BJ (cell line): ENCODE results near the gene MCM7. TPM values are rescaled to one million over a fixed set of nuclear protein-coding genes. Genes with fewer than 3 reads are reported as not detected.

ENCODE experiments used
- CTCF ChIA-PET: fragments of 350-600 bp; formaldehyde crosslinking; extraction: SDS; loops from one replicate; lab custom pipeline; 2021; ENCODE audit warnings: antibody characterized with exemption, inconsistent platforms; lab: Yijun Ruan, JAX
- POLR2A ChIA-PET: fragments of 300-600 bp; sonication (Branson Sonifier 250); formaldehyde crosslinking; extraction: SDS; loops from one replicate; lab custom pipeline; 2021; ENCODE audit warnings: antibody characterized with exemption; lab: Charles Lee
- DNase-seq: peaks from one replicate; pipeline ENCODE4 v3.0.0-alpha.2; 2011; ENCODE audit warnings: low read depth
- H3K27me3 ChIP-seq: 2 replicates; pipeline ENCODE4 v1.6.0; 2011; ENCODE audit warnings: low read length; ENCODE audit not compliant: control insufficient read depth, insufficient read depth
- H3K36me3 ChIP-seq: 2 replicates; pipeline ENCODE4 v1.5.1; 2011; ENCODE audit warnings: low read length; ENCODE audit not compliant: control insufficient read depth, insufficient read depth
- H3K4me3 ChIP-seq: 2 replicates; pipeline ENCODE4 v1.5.1; 2011; ENCODE audit warnings: low read depth, mild to moderate bottlenecking, control low read depth, low read length
- CTCF ChIP-seq: IDR thresholded peaks from 2 replicates; pipeline ENCODE4 v1.5.1; 2011; ENCODE audit warnings: low read depth, mild to moderate bottlenecking, control low read depth, inconsistent platforms, low read length, moderate library complexity; ENCODE audit not compliant: insufficient read depth
- polyA plus RNA-seq: library from polyadenylated mRNA; depleted of rRNA; stranded (reverse); fragments of >200 nt; gene quantifications from 2 replicates; pipeline ENCODE4 v1.2.3, GENCODE V29; 2011

Gene MCM7
- polyA plus RNA-seq, 1 experiment = 89.0 TPM

GRCh38 chr7:100115026-100115425, 13.8 kb upstream of the MCM7 start:
- CTCF ChIA-PET = interaction anchor here (0.6 kb wide), 1 partner anchor 9 kb away, joined by 4 read pairs; no protein-coding TSS in a partner anchor
- no peak overlapping the region for H3K4me3 ChIP-seq
- H3K27me3 ChIP-seq = no peaks in the 10 kb centered on the region
- peaks cover 22% of the 10 kb centered on the region for H3K36me3 ChIP-seq
- DNase-seq = no peak
- no peak for TF ChIP-seq CTCF
- POLR2A ChIA-PET = no interaction called here

DNA sequence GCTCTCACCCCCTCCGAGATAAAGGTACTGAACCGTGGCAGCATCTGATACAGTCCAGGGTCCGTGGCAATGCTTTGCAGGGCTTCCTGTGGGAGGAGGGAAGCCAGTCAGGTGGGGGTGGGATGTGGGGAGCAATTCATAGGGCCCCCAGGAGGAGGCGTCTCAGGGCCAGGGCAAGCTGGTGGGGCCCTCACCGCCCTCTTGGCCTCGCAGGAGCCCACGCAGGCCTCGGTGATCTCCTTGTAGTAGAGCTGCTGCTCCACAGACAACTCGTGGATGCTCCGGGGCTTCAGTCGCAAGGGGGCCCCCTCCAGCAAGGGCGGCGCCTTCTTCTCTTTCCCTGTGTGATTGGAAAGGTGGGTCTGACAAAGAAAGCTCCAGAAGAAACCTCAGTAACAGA, 10.7 kb upstream of the MCM7 start:
- DNase-seq = no peak
- no peak overlapping the region for H3K4me3 ChIP-seq
- H3K27me3 ChIP-seq = no peaks in the 10 kb centered on the region
- ChIA-PET CTCF (interaction anchor here (0.8 to 1.7 kb wide), 2 partner anchors 10 to 44 kb away, joined by 3 to 6 read pairs; partner anchors contain the start of genes AP4M1 and MCM7), POLR2A (no interaction called here)
- no peak for TF ChIP-seq CTCF
- H3K36me3 ChIP-seq = peaks cover 37% of the 10 kb centered on the region

DNA sequence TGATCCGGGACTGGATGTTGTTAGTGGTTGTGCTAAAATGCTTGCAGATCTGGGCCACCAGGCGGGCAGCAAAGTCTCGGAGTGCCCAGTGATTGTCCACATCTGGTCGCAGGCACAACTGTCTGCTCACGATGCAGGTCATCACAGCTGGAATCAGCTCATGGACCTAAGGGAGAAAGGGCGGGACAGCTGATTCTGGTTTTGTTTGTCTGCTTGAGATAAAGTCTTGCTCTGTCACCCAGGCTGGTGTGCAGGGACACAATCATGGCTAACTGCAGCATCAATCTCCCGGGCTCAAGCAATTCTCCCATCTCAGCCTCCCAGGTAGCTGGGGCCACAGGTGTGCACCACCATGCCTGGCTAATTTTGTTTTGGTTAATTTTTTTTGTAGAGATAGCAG, 10.0 kb upstream of the MCM7 start:
- no peak for TF ChIP-seq CTCF
- no peak for DNase-seq
- Histone ChIP-seq H3K36me3 (peaks cover 41% of the 10 kb centered on the region), H3K27me3 (no peaks in the 10 kb centered on the region), H3K4me3 (no peak overlapping the region)
- POLR2A ChIA-PET = no interaction called here
- CTCF ChIA-PET = interaction anchor here (1.7 kb wide), 1 partner anchor 9 kb away, joined by 6 read pairs; the partner anchor contains the start of genes AP4M1 and MCM7

DNA sequence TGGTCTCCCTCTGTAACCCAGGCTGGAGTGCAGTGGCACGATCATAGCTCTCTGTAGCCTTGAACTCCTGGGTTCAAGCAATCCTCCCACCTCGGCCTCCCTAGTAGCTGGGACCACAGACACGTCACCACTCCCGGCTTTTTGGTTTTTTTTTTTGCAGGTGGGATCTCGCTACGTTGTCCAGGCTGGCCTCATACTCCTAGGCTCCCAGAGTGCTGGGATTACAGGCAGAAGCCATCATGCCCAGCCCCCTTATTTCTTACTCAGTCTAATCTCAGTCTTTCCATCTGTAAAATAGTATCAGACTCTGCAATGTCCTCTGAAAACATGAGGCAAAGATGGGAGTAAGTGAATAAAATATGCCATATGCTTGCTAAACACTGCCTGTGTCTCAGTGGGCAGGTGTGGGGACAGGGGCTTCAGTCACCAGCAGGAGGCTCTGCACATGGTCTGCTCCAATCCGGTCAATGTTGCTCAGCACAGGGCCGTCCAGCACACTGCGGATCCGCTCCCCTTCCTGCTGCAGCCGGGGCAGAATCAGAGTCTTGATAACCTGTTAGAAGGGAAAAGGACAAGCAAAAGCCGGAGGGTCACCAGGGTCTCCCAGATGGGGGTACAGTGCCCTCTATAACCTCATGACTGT, 8.4 kb upstream of the MCM7 start:
- peaks cover 44% of the 10 kb centered on the region for H3K36me3 ChIP-seq
- ChIA-PET POLR2A (interaction anchor here (0.6 kb wide), 1 partner anchor 88 kb away, joined by 7 read pairs; no protein-coding TSS in a partner anchor), CTCF (interaction anchor here (0.6 kb wide), 1 partner anchor 17 kb away, joined by 3 read pairs; the partner anchor contains the start of gene MBLAC1)
- DNase-seq = no peak
- no peak overlapping the region for H3K4me3 ChIP-seq
- H3K27me3 ChIP-seq = no peaks in the 10 kb centered on the region
- 0 out of 2 replicates have a peak, but pooled peaks have one; percentile 5 for TF ChIP-seq CTCF

DNA sequence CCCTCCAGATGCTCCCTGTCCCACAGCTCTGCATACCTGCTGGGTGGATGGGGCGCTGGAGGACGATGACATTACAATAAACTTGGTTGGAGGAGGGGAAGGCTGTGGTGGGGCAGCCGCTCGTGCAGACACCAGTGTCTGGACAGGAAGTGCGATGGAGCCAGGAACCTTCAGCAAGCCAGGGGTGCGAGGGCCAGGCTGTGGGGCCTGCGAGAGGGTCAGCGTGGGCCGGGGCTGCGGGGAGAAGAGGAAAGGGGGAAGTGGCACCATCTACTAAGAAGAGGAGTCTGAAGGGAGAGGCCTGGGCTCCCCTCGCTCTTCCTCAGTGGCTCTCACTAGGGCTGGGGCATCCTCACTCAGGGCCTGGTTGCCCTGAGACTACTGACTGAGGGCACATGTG, 6.7 kb upstream of the MCM7 start:
- H3K27me3 ChIP-seq = no peaks in the 10 kb centered on the region
- CTCF ChIA-PET = no interaction called here
- no peak overlapping the region for H3K4me3 ChIP-seq
- no peak for TF ChIP-seq CTCF
- no peak for DNase-seq
- peaks cover 38% of the 10 kb centered on the region for H3K36me3 ChIP-seq
- POLR2A ChIA-PET = no interaction called here
